ENCODE results near the gene PDCD11.

PDCD11 gene

DNA sequence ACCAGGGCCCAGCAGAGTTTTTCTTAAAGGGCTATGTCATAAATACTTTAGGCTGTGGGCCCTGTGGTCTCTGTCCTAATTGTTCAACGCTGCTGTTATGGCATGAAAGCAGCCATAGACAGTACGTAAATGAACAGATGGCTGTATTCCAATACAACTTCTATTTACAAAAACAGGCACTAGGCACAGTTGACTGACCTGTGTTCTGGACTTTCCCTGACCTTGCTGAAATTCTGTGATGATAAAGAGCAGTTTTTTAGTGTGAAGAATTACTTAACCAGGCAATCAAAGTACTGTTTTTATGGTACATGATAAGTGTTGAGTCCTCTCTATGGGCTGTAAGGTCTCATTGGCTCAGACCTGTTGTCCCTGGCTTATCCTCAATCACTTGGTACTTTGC is 17.1 kb downstream of the PDCD11 start:
- TF ChIP-seq GATA2 (IDR thresholded peaks at IDR 0.05; ENCODE audit: low read depth, low read length) (no peak), GATA3 (IDR thresholded peaks at IDR 0.05; ENCODE audit: low read depth, low read length) (no peak)

- TF ChIP-seq GATA2 (IDR thresholded peaks at IDR 0.05; ENCODE audit: low read depth, low read length) (no peak), GATA3 (IDR thresholded peaks at IDR 0.05; ENCODE audit: low read depth, low read length) (no peak)
These were observed 19.2 kb downstream of the PDCD11 start for GRCh38 chr10:103415581-103415980.

DNA sequence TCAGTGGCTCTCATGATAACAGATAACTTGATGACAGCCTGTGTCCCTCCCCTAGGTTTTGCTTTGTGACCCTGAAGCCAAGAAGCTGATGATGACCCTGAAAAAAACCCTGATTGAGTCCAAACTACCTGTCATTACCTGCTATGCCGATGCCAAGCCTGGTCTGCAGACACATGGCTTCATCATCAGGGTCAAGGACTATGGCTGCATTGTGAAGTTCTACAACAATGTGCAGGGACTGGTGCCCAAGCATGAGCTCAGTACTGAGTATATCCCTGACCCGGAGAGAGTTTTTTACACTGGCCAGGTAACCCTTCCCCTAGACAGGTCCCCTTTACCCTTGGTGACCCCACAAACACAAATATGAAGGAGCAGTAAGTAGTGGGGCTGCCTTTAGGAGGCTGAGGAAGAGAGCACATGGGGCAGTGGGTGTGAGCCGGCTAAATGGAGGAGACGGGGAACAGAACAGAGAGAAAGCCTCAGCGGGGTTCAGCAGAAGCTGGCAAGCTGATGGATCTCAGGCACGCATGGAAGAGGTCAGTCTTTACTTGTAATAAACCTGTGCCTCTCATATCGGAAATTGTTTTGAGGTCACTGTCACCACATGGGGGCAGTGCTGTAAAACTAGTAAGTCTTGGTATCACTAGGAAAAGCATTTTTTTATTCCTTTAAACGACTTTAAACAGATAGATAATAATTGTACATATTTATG is 20.2 kb downstream of the PDCD11 start:
- TF ChIP-seq GATA2 (IDR thresholded peaks at IDR 0.05; ENCODE audit: low read depth, low read length) (no peak), GATA3 (IDR thresholded peaks at IDR 0.05; ENCODE audit: low read depth, low read length) (no peak)

GRCh38 chr10:103417601-103418000 is 21.2 kb downstream of the PDCD11 start:
- TF ChIP-seq GATA3 (IDR thresholded peaks at IDR 0.05; ENCODE audit: low read depth, low read length) (no peak), GATA2 (IDR thresholded peaks at IDR 0.05; ENCODE audit: low read depth, low read length) (no peak)

- TF ChIP-seq GATA2 (IDR thresholded peaks at IDR 0.05; ENCODE audit: low read depth, low read length) = no peak
- no peak for TF ChIP-seq GATA3 (IDR thresholded peaks at IDR 0.05; ENCODE audit: low read depth, low read length)
These were observed 22.7 kb downstream of the PDCD11 start for GRCh38 chr10:103419101-103419500.

- no peak for TF ChIP-seq GATA3 (IDR thresholded peaks at IDR 0.05; ENCODE audit: low read depth, low read length)
- TF ChIP-seq GATA2 (IDR thresholded peaks at IDR 0.05; ENCODE audit: low read depth, low read length) = no peak
These were observed 27.3 kb downstream of the PDCD11 start for GRCh38 chr10:103423748-103424147.

GRCh38 chr10:103427866-103428265 is 31.4 kb downstream of the PDCD11 start:
- TF ChIP-seq GATA3 (IDR thresholded peaks at IDR 0.05; ENCODE audit: low read depth, low read length) (no peak), GATA2 (IDR thresholded peaks at IDR 0.05; ENCODE audit: low read depth, low read length) (no peak)

GRCh38 chr10:103428989-103429643 is 32.7 kb downstream of the PDCD11 start:
- TF ChIP-seq GATA2 (IDR thresholded peaks at IDR 0.05; ENCODE audit: low read depth, low read length) (no peak), GATA3 (IDR thresholded peaks at IDR 0.05; ENCODE audit: low read depth, low read length) (no peak)

GRCh38 chr10:103429647-103430046 is 33.2 kb downstream of the PDCD11 start:
- TF ChIP-seq GATA2 (IDR thresholded peaks at IDR 0.05; ENCODE audit: low read depth, low read length) (no peak), GATA3 (IDR thresholded peaks at IDR 0.05; ENCODE audit: low read depth, low read length) (no peak)

- TF ChIP-seq GATA2 (IDR thresholded peaks at IDR 0.05; ENCODE audit: low read depth, low read length) (no peak), GATA3 (IDR thresholded peaks at IDR 0.05; ENCODE audit: low read depth, low read length) (no peak)
These were observed 35.5 kb downstream of the PDCD11 start for GRCh38 chr10:103431902-103432301.

GRCh38 chr10:103433858-103434257 is 37.4 kb downstream of the PDCD11 start:
- TF ChIP-seq GATA2 (IDR thresholded peaks at IDR 0.05; ENCODE audit: low read depth, low read length) (no peak), GATA3 (IDR thresholded peaks at IDR 0.05; ENCODE audit: low read depth, low read length) (no peak)

DNA sequence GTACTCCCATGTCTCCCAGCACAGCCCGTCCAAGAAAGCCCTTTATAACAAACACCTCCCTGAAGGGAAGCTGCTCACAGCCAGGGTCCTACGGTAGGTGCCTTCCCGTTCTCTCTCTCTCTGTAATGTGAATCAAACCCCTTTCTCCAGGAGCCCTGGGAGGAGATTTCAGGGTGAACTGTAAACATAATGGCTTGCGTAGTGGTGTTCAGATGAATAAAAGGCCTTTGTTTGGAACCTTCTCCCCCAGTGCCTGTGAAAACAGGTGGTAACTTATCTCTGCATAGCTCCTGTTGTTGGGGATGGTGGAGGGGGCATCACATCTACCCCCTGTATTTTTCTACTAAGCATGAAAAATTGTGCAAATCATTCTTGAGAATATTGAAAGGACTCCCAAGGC is 43.4 kb downstream of the PDCD11 start:
- TF ChIP-seq GATA2 (IDR thresholded peaks at IDR 0.05; ENCODE audit: low read depth, low read length) (no peak), GATA3 (IDR thresholded peaks at IDR 0.05; ENCODE audit: low read depth, low read length) (no peak)

DNA sequence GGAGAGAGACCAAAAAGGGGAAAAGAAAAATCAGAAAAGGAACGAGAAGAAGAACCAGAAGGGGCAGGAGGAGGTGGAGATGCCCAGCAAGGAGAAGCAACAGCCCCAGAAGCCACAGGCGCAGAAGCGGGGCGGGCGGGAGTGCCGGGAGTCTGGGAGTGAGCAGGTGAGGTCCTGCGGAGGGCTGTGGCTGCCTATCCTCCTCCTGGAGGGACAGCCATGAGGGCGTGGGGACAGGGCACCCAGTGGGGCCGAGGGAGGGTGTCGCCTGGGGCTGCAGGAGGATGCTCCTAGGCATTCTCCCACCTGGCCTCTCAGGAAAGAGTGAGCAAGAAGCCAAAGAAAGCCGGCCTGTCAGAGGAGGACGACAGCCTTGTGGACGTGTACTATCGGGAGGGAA is 44.0 kb downstream of the PDCD11 start:
- TF ChIP-seq GATA3 (IDR thresholded peaks at IDR 0.05; ENCODE audit: low read depth, low read length) (no peak), GATA2 (IDR thresholded peaks at IDR 0.05; ENCODE audit: low read depth, low read length) (no peak)

GRCh38 chr10:103441206-103441605 is 44.8 kb downstream of the PDCD11 start:
- no peak for TF ChIP-seq GATA2 (IDR thresholded peaks at IDR 0.05; ENCODE audit: low read depth, low read length)

DNA sequence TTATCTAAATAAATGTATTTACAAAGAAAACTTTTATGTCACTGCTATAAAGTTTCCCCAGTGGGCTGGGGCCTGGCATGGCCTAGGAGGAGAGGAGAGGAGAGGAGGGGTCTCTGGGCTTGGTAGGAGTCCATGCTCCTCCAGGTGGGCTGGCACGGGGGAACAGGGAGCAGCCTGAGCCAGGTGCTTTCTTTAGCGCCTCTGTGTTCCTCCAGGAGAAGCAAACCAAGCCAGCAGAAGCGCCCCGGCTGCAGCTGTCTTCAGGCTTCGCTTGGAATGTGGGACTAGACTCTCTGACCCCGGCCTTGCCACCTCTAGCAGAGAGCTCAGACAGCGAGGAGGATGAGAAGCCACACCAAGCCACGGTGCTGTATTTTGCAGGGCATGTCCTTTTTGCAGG is 45.2 kb downstream of the PDCD11 start:
- no peak for TF ChIP-seq GATA2 (IDR thresholded peaks at IDR 0.05; ENCODE audit: low read depth, low read length)

Measured in SH-SY5Y (cell line).